Measurements from ENCODE around the gene UVRAG. TPM values are rescaled to one million over a fixed set of nuclear protein-coding genes. Genes with fewer than 3 reads are reported as not detected.

UVRAG gene
- total RNA-seq, 2 experiments from 2014 or later = 16.5 to 19.5 TPM

GRCh38 chr11:76185931-76186401, 371.0 kb downstream of the UVRAG start:
- Mint-ChIP-seq H3K4me3 (no peak overlapping the region), H3K9me3 (no peaks in the 10 kb centered on the region), H3K27ac (no peak overlapping the region), H3K27me3 (no peaks in the 10 kb centered on the region), H3K4me1 (ENCODE audit: low read depth) (no peaks in the 10 kb centered on the region), H3K36me3 (ENCODE audit: low read depth) (no peaks in the 10 kb centered on the region)
- H3K27me3 ChIP-seq (ENCODE audit: control insufficient read depth in 1 of 2, insufficient read depth in 2 of 2, low read length in 2 of 2) = no peaks in the 10 kb centered on the region
- no peak overlapping the region for H3K27ac ChIP-seq (ENCODE audit: low read depth in 1 of 2, low read length in 2 of 2)
- TF ChIP-seq CTCF (IDR thresholded peaks at IDR 0.05) = no peak
- intact Hi-C loops (cut with DNase I, micrococcal nuclease) = no loop called here
- ATAC-seq (ENCODE audit: poor library complexity) (no peak), DNase-seq (no peak)
- no peaks in the 10 kb centered on the region for H3K4me1 ChIP-seq (ENCODE audit: insufficient read depth, low read length)
- no peaks in the 10 kb centered on the region for H3K36me3 ChIP-seq (ENCODE audit: insufficient read depth, low read length)
- H3K4me3 ChIP-seq (ENCODE audit: low read length) = no peak overlapping the region
- no peaks in the 10 kb centered on the region for H3K9me3 ChIP-seq (ENCODE audit: control insufficient read depth in 1 of 2, insufficient read depth in 1 of 2, low read length in 2 of 2)
- CTCF ChIA-PET = interaction anchor here (0.9 to 1.0 kb wide), 2 partner anchors 22 to 133 kb away, joined by 3 read pairs; no protein-coding TSS in a partner anchor
- POLR2A ChIA-PET = no interaction called here

- Histone ChIP-seq H3K9me3 (ENCODE audit: control insufficient read depth in 1 of 2, insufficient read depth in 1 of 2, low read length in 2 of 2) (no peaks in the 10 kb centered on the region), H3K36me3 (ENCODE audit: insufficient read depth, low read length) (no peaks in the 10 kb centered on the region), H3K27ac (ENCODE audit: low read depth in 1 of 2, low read length in 2 of 2) (no peak overlapping the region), H3K4me1 (ENCODE audit: insufficient read depth, low read length) (no peaks in the 10 kb centered on the region), H3K27me3 (ENCODE audit: control insufficient read depth in 1 of 2, insufficient read depth in 2 of 2, low read length in 2 of 2) (no peaks in the 10 kb centered on the region), H3K4me3 (ENCODE audit: low read length) (no peak overlapping the region)
- no peaks in the 10 kb centered on the region for H3K27me3 Mint-ChIP-seq
- CTCF ChIA-PET = interaction anchor here (0.9 kb wide), 1 partner anchor 21 kb away, joined by 3 read pairs; no protein-coding TSS in a partner anchor
- ATAC-seq (ENCODE audit: poor library complexity) = no peak
- no peaks in the 10 kb centered on the region for H3K9me3 Mint-ChIP-seq
- H3K4me1 Mint-ChIP-seq (ENCODE audit: low read depth) = no peaks in the 10 kb centered on the region
- DNase-seq = no peak
- POLR2A ChIA-PET = no interaction called here
- no peaks in the 10 kb centered on the region for H3K36me3 Mint-ChIP-seq (ENCODE audit: low read depth)
- H3K4me3 Mint-ChIP-seq = no peak overlapping the region
- intact Hi-C loops (cut with DNase I, micrococcal nuclease) = no loop called here
- no peak overlapping the region for H3K27ac Mint-ChIP-seq
- TF ChIP-seq CTCF (IDR thresholded peaks at IDR 0.05) = no peak
Observed at GRCh38 chr11:76186776-76187279, 371.8 kb downstream of the UVRAG start.

GRCh38 chr11:76188873-76189272, 373.9 kb downstream of the UVRAG start:
- ChIA-PET CTCF (no interaction called here), POLR2A (no interaction called here)
- Histone ChIP-seq H3K4me3 (ENCODE audit: low read length) (no peak overlapping the region), H3K27me3 (ENCODE audit: control insufficient read depth in 1 of 2, insufficient read depth in 2 of 2, low read length in 2 of 2) (no peaks in the 10 kb centered on the region), H3K9me3 (ENCODE audit: control insufficient read depth in 1 of 2, insufficient read depth in 1 of 2, low read length in 2 of 2) (no peaks in the 10 kb centered on the region), H3K27ac (ENCODE audit: low read depth in 1 of 2, low read length in 2 of 2) (no peak overlapping the region), H3K36me3 (ENCODE audit: insufficient read depth, low read length) (no peaks in the 10 kb centered on the region), H3K4me1 (ENCODE audit: insufficient read depth, low read length) (no peaks in the 10 kb centered on the region)
- Mint-ChIP-seq H3K36me3 (ENCODE audit: low read depth) (no peaks in the 10 kb centered on the region), H3K4me1 (ENCODE audit: low read depth) (no peaks in the 10 kb centered on the region), H3K27ac (no peak overlapping the region), H3K27me3 (no peaks in the 10 kb centered on the region), H3K4me3 (no peak overlapping the region), H3K9me3 (no peaks in the 10 kb centered on the region)
- intact Hi-C loops (cut with DNase I, micrococcal nuclease) = no loop called here
- no peak for DNase-seq
- ATAC-seq (ENCODE audit: poor library complexity) = no peak
- TF ChIP-seq CTCF (IDR thresholded peaks at IDR 0.05) = no peak

All from CD4-positive, alpha-beta T cell (primary cell).